GM06990 (cell line): Measurements from ENCODE around the gene CHIT1.
A peak's percentile ranks its signal among the peaks of the same experiment; 100 is the strongest.

Source experiments
- DNase-seq: peaks from one replicate; pipeline ENCODE4 v3.0.0-alpha.2; 2011; ENCODE audit not compliant: insufficient read length; ENCODE audit errors: extremely low read depth
- H3K27me3 ChIP-seq: replicated peaks from 2 replicates; pipeline ENCODE4 v1.6.0; 2011; ENCODE audit warnings: low read length; ENCODE audit not compliant: control insufficient read depth, insufficient read depth
- H3K36me3 ChIP-seq: 2 replicates; pipeline ENCODE4 v1.5.1; 2011; ENCODE audit warnings: low read length; ENCODE audit not compliant: control insufficient read depth, insufficient read depth
- H3K4me3 ChIP-seq: replicated peaks from 2 replicates; pipeline ENCODE4 v1.5.1; 2011; ENCODE audit warnings: low read depth, mild to moderate bottlenecking, control low read depth, low read length
- CTCF ChIP-seq: IDR thresholded peaks from 2 replicates; pipeline ENCODE4 v1.5.1; 2011; ENCODE audit warnings: low read length, control low read depth, mild to moderate bottlenecking, inconsistent platforms; ENCODE audit not compliant: insufficient read depth, poor library complexity, severe bottlenecking

CHIT1 gene

GRCh38 chr1:203275656-203276272, 46.3 kb upstream of the CHIT1 start:
- Histone ChIP-seq H3K4me3 (no peak overlapping the region), H3K36me3 (no peaks in the 10 kb centered on the region), H3K27me3 (no peaks in the 10 kb centered on the region)
- no peak for DNase-seq
- TF ChIP-seq CTCF, result no peak

- H3K36me3 ChIP-seq, result no peaks in the 10 kb centered on the region
- H3K4me3 ChIP-seq, result no peak overlapping the region; the same call in none of the 2 replicates
- no peak for TF ChIP-seq CTCF
- no peak for DNase-seq
- no peaks in the 10 kb centered on the region for H3K27me3 ChIP-seq
These were observed 45.3 kb upstream of the CHIT1 start for GRCh38 chr1:203274603-203275381.

GRCh38 chr1:203273869-203274602, 44.6 kb upstream of the CHIT1 start:
- TF ChIP-seq CTCF, result no peak
- H3K4me3 ChIP-seq, result peak overlapping the region; percentile 60

GRCh38 chr1:203273206-203273868, 43.9 kb upstream of the CHIT1 start:
- peak; percentile 88 for DNase-seq
- peaks cover 2% of the 10 kb centered on the region for H3K36me3 ChIP-seq
- H3K27me3 ChIP-seq, result no peaks in the 10 kb centered on the region
- peak; percentile 91 for TF ChIP-seq CTCF
- peak overlapping the region; percentile 60 for H3K4me3 ChIP-seq

More at GRCh38 chr1:203273869-203274602, 44.6 kb upstream of the CHIT1 start:
- DNase-seq, result no peak
- peaks cover 2% of the 10 kb centered on the region for H3K36me3 ChIP-seq
- no peaks in the 10 kb centered on the region for H3K27me3 ChIP-seq

- peaks cover 2% of the 10 kb centered on the region for H3K36me3 ChIP-seq
- no peak for TF ChIP-seq CTCF
- peak overlapping the region; percentile 45 for H3K4me3 ChIP-seq
These were observed 43.2 kb upstream of the CHIT1 start for GRCh38 chr1:203272633-203273205.

More at GRCh38 chr1:203272633-203273205, 43.2 kb upstream of the CHIT1 start:
- no peak for DNase-seq
- H3K27me3 ChIP-seq, result no peaks in the 10 kb centered on the region
